Endothelial cell of umbilical vein (primary cell): ENCODE data around the gene MEF2A.
"Not testable (repeated sequence)": the region's sequence is repeated elsewhere in the genome, so short reads cannot be mapped to it uniquely, and the experiment has no call there.

Source experiments
- CTCF ChIP-seq, 2 donors: IDR thresholded peaks; 1 replicate in 1 of 2; 2 replicates in 1 of 2; pipeline ENCODE4 v1.5.1; 2011; ENCODE audit warnings: low read length in 2 of 2, mild to moderate bottlenecking in 2 of 2, moderate library complexity in 2 of 2, control low read depth in 1 of 2, inconsistent platforms in 1 of 2, low read depth in 1 of 2; ENCODE audit not compliant: insufficient read depth in 1 of 2; ENCODE audit errors: extremely low read depth in 1 of 2
- EZH2 ChIP-seq: IDR thresholded peaks from 2 replicates; pipeline ENCODE4 v1.6.1; 2012; ENCODE audit warnings: borderline replicate concordance, low read depth, mild to moderate bottlenecking, moderate library complexity, low read length, inconsistent platforms; ENCODE audit not compliant: severe bottlenecking
- GATA2 ChIP-seq: IDR thresholded peaks from 2 replicates; pipeline ENCODE4 v1.7.0; 2011; ENCODE audit warnings: low read depth, mild to moderate bottlenecking, moderate library complexity, mixed read lengths, low read length; ENCODE audit not compliant: insufficient read length, insufficient read depth
- JUN ChIP-seq: IDR thresholded peaks from 2 replicates; pipeline ENCODE4 v1.6.1; 2011; ENCODE audit warnings: borderline replicate concordance, low read depth; ENCODE audit not compliant: insufficient read length, insufficient read depth
- MYC ChIP-seq: IDR thresholded peaks from one replicate; pipeline ENCODE4 v1.6.1; 2011; ENCODE audit warnings: mild to moderate bottlenecking, low read depth, low read length
- POLR2A ChIP-seq: IDR thresholded peaks from 2 replicates; pipeline ENCODE4 v1.6.1; 2012; ENCODE audit warnings: low read depth, mild to moderate bottlenecking, control low read depth, low read length
- POLR2AphosphoS5 ChIP-seq: IDR thresholded peaks from 2 replicates; pipeline ENCODE4 v1.6.1; 2012; ENCODE audit warnings: low read depth, mild to moderate bottlenecking, control low read depth, low read length, moderate library complexity; ENCODE audit not compliant: insufficient read depth

- TF ChIP-seq CTCF (IDR thresholded peaks at IDR 0.05; ENCODE audit: extremely low read depth in 1 of 2, insufficient read depth in 1 of 2, low read depth in 1 of 2, low read length in 2 of 2); POLR2A; MYC; POLR2AphosphoS5; GATA2; EZH2; JUN: not testable (repeated sequence)
Observed at GRCh38 chr15:99734040-99734291, 168.2 kb downstream of the MEF2A start.
